Fibroblast of skin of back (primary cell): ENCODE measurements around the gene WDR77.
A peak's percentile ranks its signal among the peaks of the same experiment; 100 is the strongest.

Experiments
- DNase-seq: peaks from one replicate; pipeline ENCODE4 v3.0.0-alpha.2; 2013

The WDR77 gene

GRCh38 chr1:111436726-111437125 is 12.3 kb downstream of the WDR77 start:
- peak; percentile 4 for DNase-seq

- DNase-seq = no peak
These were observed 24.8 kb downstream of the WDR77 start for GRCh38 chr1:111424281-111424680.

- no peak for DNase-seq
These were observed 26.3 kb downstream of the WDR77 start for GRCh38 chr1:111422546-111423391.

GRCh38 chr1:111420377-111420776 is 28.7 kb downstream of the WDR77 start:
- no peak for DNase-seq

- no peak for DNase-seq
These were observed 30.0 kb downstream of the WDR77 start for GRCh38 chr1:111419037-111419436.

GRCh38 chr1:111417755-111418154 is 31.3 kb downstream of the WDR77 start:
- DNase-seq = no peak

GRCh38 chr1:111415461-111415860 is 33.6 kb downstream of the WDR77 start:
- DNase-seq = no peak

GRCh38 chr1:111414756-111415155 is 34.3 kb downstream of the WDR77 start:
- no peak for DNase-seq

GRCh38 chr1:111412839-111413238 is 36.2 kb downstream of the WDR77 start:
- no peak for DNase-seq

GRCh38 chr1:111407301-111407700 is 41.8 kb downstream of the WDR77 start:
- no peak for DNase-seq

- no peak for DNase-seq
These were observed 42.7 kb downstream of the WDR77 start for GRCh38 chr1:111406321-111406768.

- no peak for DNase-seq
These were observed 44.5 kb downstream of the WDR77 start for GRCh38 chr1:111404588-111404987.

GRCh38 chr1:111402083-111402482 is 47.0 kb downstream of the WDR77 start:
- no peak for DNase-seq

GRCh38 chr1:111399792-111400610 is 49.1 kb downstream of the WDR77 start:
- peak; percentile 40 for DNase-seq

GRCh38 chr1:111392460-111392945 is 56.6 kb downstream of the WDR77 start:
- DNase-seq = no peak

GRCh38 chr1:111392042-111392441 is 57.0 kb downstream of the WDR77 start:
- DNase-seq = no peak
